Peyer's patch (tissue), 4 donors: Measurements from ENCODE around the gene TNP2. TPM values are rescaled to one million over a fixed set of nuclear protein-coding genes. Genes with fewer than 3 reads are reported as not detected.
"Not testable (repeated sequence)": the region's sequence is repeated elsewhere in the genome, so short reads cannot be mapped to it uniquely, and the experiment has no call there.

Experiments used
- DNase-seq, 3 donors: peaks; one replicate each; pipeline ENCODE4 v3.0.0-alpha.2; 2017 to 2019
- H3K27ac ChIP-seq, 4 donors: fragments of 200-600 bp; sonication (generic); one replicate each; pipeline ENCODE4 v1.5.1; 2016 to 2019
- H3K27me3 ChIP-seq, 2 donors: fragments of 200-600 bp; sonication (generic); one replicate each; pipeline ENCODE4 v1.5.1; 2019
- H3K36me3 ChIP-seq, 3 donors: fragments of 200-600 bp; sonication (generic); one replicate each; pipeline ENCODE4 v1.5.1; 2016 to 2019
- H3K4me1 ChIP-seq, 4 donors: fragments of 200-600 bp; sonication (generic); one replicate each; pipeline ENCODE4 v1.5.1; 2016 to 2019
- H3K4me3 ChIP-seq, 4 donors: fragments of 200-600 bp; sonication (generic); 1 replicate in 3 of 4; 2 replicates in 1 of 4; pipeline ENCODE4 v1.5.1; 2016 to 2019; ENCODE audit warnings: mild to moderate bottlenecking in 1 of 4
- H3K9me3 ChIP-seq, 4 donors: fragments of 200-600 bp; sonication (generic); one replicate each; pipeline ENCODE4 v1.5.1; 2016 to 2019; ENCODE audit warnings: mild to moderate bottlenecking in 1 of 4
- POLR2A ChIP-seq, 2 donors: fragments of 450-650 bp; IDR thresholded peaks; one replicate each; pipeline ENCODE4 v1.5.1; 2017; ENCODE audit warnings: antibody characterized with exemption in 2 of 2, mild to moderate bottlenecking in 2 of 2, moderate library complexity in 2 of 2
- total RNA-seq, 4 donors: library from RNA; depleted of rRNA; stranded (reverse); fragments of >200 nt; gene quantifications; one replicate each; pipeline ENCODE4 v1.1.0, GENCODE V29; 2016
- TF ChIP-seq, protein P1 (sequence below), 6 experiments: fragments of 450-650 bp in 4 of 6; fragments of 200-600 bp in 2 of 6; sonication (generic) in 1 of 6; IDR thresholded peaks; one replicate each; pipeline ENCODE4 v1.5.1; 2017 to 2019; ENCODE audit warnings: antibody characterized with exemption in 6 of 6, mild to moderate bottlenecking in 3 of 6, moderate library complexity in 1 of 6

The TNP2 gene
- total RNA-seq, 4 donors from 2014 or later = not detected

DNA sequence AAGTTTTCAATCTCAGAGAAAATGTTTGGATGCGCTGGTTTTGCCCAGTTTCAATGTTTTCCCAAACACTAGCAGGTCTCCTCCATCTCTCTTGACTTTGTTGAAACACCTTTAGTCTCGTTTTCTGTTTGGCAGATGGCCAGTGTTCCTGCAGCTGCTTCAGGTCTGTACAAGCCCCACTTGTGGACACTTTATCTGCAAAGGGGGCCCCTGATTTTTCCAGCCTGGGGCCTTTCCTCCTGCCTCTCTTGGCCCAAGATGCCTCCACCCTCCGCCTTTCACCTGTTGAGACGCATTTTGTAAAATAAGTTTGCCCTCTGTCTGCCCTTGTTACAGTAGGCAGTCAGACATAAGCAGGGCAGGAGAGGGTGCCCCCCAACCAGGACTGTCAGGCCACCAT is 33.9 kb upstream of the TNP2 start:
- TF ChIP-seq POLR2A (IDR thresholded peaks at IDR 0.05) = no peak
- TF ChIP-seq, protein P1, sequence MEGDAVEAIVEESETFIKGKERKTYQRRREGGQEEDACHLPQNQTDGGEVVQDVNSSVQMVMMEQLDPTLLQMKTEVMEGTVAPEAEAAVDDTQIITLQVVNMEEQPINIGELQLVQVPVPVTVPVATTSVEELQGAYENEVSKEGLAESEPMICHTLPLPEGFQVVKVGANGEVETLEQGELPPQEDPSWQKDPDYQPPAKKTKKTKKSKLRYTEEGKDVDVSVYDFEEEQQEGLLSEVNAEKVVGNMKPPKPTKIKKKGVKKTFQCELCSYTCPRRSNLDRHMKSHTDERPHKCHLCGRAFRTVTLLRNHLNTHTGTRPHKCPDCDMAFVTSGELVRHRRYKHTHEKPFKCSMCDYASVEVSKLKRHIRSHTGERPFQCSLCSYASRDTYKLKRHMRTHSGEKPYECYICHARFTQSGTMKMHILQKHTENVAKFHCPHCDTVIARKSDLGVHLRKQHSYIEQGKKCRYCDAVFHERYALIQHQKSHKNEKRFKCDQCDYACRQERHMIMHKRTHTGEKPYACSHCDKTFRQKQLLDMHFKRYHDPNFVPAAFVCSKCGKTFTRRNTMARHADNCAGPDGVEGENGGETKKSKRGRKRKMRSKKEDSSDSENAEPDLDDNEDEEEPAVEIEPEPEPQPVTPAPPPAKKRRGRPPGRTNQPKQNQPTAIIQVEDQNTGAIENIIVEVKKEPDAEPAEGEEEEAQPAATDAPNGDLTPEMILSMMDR (IDR thresholded peaks at IDR 0.05) = no peak
- no peaks in the 10 kb centered on the region for H3K9me3 ChIP-seq

DNA sequence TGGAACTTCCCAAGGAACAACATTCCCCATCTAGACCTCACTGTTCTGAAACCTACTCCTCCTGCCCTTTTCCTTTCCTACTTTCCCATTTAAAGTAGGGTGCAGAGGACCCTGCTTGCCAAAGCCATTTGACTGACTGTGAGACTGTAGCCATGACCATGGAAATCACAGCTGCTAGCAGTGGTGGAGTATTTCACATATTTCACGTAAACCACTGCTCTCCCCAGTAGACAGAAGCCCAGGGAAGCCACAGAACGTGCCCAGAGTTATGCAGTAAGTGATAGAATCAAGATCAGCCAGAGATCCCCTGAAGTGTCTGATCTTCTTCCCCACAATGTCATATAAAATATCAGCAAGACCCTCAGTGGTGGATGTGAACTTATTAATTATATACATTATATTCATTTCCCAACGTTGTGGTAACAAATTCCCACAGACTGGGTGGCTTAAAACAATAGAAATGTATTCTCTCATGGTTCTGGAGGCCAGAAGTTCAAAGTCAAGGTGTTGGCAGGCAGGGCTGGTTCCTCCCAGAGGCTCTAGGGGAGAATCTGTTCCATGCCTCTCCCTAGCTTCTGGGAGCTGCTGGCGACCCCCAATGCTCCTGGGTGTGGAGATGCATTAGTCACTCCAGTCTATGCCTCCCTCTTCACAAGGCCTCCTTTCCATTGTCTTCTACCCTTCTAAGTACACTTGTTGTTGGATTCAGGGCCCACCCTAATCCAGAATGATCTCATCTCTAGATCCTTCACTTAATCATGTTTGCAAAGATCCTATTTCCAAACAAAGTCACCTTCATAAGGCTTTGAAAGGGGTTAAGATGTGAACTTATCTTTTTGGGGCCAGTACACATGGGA is 32.7 kb upstream of the TNP2 start:
- no peaks in the 10 kb centered on the region for H3K36me3 ChIP-seq
- peaks cover 4 to 21% (median 14%) of the 10 kb centered on the region in 4 donors for H3K4me1 ChIP-seq
- no peak overlapping the region for H3K27ac ChIP-seq
- H3K4me3 ChIP-seq = no peak overlapping the region
- TF ChIP-seq, protein P1 (IDR thresholded peaks at IDR 0.05) = no peak
- no peak for TF ChIP-seq POLR2A (IDR thresholded peaks at IDR 0.05)
- H3K27me3 ChIP-seq = no peaks in the 10 kb centered on the region
- H3K9me3 ChIP-seq = no peaks in the 10 kb centered on the region
- no peak for DNase-seq

More for the DNA sequence above, 33.9 kb upstream of the TNP2 start:
- Histone ChIP-seq H3K27me3 (no peaks in the 10 kb centered on the region), H3K36me3 (no peaks in the 10 kb centered on the region), H3K4me1 (peaks cover 0 to 18% (median 7%) of the 10 kb centered on the region in 4 donors), H3K27ac (no peak overlapping the region), H3K4me3 (no peak overlapping the region)
- DNase-seq = no peak

DNA sequence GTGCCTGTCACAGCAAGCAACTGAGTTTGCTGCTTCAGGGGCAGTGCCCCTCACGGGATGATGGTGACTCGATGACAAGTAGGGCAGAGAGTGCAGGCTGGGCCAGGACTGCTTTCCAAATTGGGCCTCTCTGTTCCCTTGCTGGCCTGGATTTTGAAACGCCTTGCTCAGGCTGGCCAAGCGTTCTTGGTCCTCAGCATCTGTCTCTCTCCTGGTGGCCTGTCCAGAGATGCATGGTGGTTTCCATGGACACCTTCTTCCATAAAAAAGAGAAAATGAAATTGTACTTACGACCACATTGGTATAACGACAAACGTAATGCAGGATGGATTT is 31.4 kb upstream of the TNP2 start:
- TF ChIP-seq, protein P1 (IDR thresholded peaks at IDR 0.05) = no peak
- TF ChIP-seq POLR2A (IDR thresholded peaks at IDR 0.05) = no peak
- H3K27me3 ChIP-seq = no peaks in the 10 kb centered on the region
- DNase-seq = no peak

DNA sequence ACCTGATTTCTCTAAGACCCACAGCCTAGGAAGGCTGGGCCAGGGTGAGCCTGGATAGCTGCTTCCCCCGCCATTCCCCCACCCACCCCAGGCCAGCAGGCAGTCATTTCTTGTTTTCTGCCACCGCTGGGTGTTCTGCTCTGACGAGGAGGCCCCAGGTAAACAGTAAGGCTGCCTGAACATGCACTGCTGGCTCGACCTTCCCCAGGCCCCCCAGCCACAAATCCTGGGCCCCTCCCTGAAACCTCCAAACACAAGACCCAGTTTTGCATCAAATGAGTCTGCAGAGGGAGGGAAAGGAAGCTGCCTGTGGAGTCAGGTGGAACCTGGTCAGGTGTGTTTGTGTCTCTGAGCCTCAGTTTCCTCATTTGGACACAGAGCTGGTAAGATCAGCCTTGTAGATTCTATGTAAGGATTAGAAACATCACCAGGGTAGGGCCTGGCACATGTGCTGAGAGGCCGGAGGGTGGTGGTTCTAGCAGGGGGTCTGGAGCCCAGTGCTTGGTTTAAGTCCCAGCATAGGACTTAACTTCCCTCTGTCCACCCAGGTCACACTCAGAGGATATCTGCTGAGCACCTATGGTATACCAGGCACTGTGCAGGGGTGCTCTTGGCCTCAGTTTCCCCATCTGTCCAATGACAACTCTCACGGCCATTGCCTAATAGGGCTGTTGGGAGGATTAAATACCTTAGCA is 30.9 kb upstream of the TNP2 start:
- peak in 1 of 3 donors; percentile 53 for DNase-seq
- TF ChIP-seq, protein P1 (IDR thresholded peaks at IDR 0.05) = no peak
- no peak for TF ChIP-seq POLR2A (IDR thresholded peaks at IDR 0.05)
- Histone ChIP-seq H3K27ac (peak overlapping the region in 1 of 4 donors; percentile 32), H3K9me3 (no peaks in the 10 kb centered on the region), H3K27me3 (no peaks in the 10 kb centered on the region), H3K4me3 (no peak overlapping the region), H3K36me3 (no peaks in the 10 kb centered on the region), H3K4me1 (peaks cover 4 to 21% (median 15%) of the 10 kb centered on the region in 4 donors)

More for the DNA sequence above, 31.4 kb upstream of the TNP2 start:
- H3K27ac ChIP-seq = peak overlapping the region in 1 of 4 donors; percentile 32
- peaks cover 4 to 21% (median 15%) of the 10 kb centered on the region in 4 donors for H3K4me1 ChIP-seq
- H3K36me3 ChIP-seq = no peaks in the 10 kb centered on the region
- H3K4me3 ChIP-seq = no peak overlapping the region
- H3K9me3 ChIP-seq = no peaks in the 10 kb centered on the region

DNA sequence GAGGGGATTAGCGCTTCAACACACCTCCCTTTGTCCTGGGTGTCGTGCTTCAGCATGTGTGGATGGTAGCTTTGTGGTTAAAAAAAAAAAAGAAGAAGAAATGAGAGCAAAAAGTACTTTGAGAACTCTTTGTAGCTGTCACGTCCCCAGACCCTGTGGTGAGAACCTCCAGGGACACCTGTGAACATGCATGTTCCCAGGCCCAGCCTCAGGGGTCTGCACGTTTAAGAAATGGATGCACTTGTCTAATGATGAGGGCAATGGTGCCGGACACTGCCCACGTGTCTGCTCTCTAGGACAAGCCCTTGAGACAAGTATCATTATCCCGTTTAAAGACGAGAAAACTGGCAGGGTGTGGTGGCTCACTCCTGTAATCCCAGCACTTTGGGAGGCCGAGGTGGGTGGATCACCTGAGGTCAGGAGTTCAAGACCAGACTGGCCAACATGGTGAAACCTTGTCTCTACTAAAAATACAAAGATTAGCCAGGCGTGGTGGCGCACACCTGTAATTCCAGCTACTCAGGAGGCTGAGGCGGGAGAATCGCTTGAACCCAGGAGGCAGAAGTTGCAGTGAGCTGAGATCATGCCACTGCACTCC is 29.9 kb upstream of the TNP2 start:
- Histone ChIP-seq H3K27ac (peak overlapping the region in 1 of 4 donors; percentile 77), H3K4me1 (peaks cover 4 to 21% (median 15%) of the 10 kb centered on the region in 4 donors)
- H3K4me3 ChIP-seq, H3K9me3 ChIP-seq, H3K36me3 ChIP-seq, H3K27me3 ChIP-seq: not testable (repeated sequence)
- DNase-seq = peak in 2 of 3 donors; percentile 67
